Parathyroid adenoma (tissue), 2 donors: ENCODE results near the gene STIM2.

Experiments used
- H2AFZ ChIP-seq: fragments of 300-600 bp; sonication (generic); one replicate; pipeline ENCODE4 v1.7.0; 2017; ENCODE audit warnings: antibody characterized with exemption, mild to moderate bottlenecking
- H3K27ac ChIP-seq: fragments of 300-600 bp; sonication (generic); one replicate; pipeline ENCODE4 v1.7.0; 2017
- H3K27me3 ChIP-seq: fragments of 300-600 bp; sonication (generic); one replicate; pipeline ENCODE4 v1.7.0; 2017; ENCODE audit warnings: low read length; ENCODE audit not compliant: control insufficient read depth, insufficient read depth
- H3K36me3 ChIP-seq: fragments of 300-600 bp; sonication (generic); one replicate; pipeline ENCODE4 v1.7.0; 2017; ENCODE audit warnings: low read length; ENCODE audit not compliant: control insufficient read depth, insufficient read depth
- H3K4me1 ChIP-seq: fragments of 300-600 bp; sonication (generic); one replicate; pipeline ENCODE4 v1.7.0; 2017; ENCODE audit warnings: control low read depth
- H3K4me2 ChIP-seq: fragments of 300-600 bp; sonication (generic); one replicate; pipeline ENCODE4 v1.7.0; 2017; ENCODE audit warnings: low read length
- H3K4me3 ChIP-seq: fragments of 300-600 bp; sonication (generic); one replicate; pipeline ENCODE4 v1.7.0; 2017; ENCODE audit warnings: low read depth, low read length
- H3K79me2 ChIP-seq: fragments of 300-600 bp; sonication (generic); one replicate; pipeline ENCODE4 v1.7.0; 2017; ENCODE audit warnings: control low read depth
- H3K9ac ChIP-seq: fragments of 300-600 bp; sonication (generic); one replicate; pipeline ENCODE4 v1.7.0; 2017; ENCODE audit warnings: mild to moderate bottlenecking
- H3K9me3 ChIP-seq: fragments of 300-600 bp; sonication (generic); one replicate; pipeline ENCODE4 v1.7.0; 2017; ENCODE audit warnings: low read length; ENCODE audit not compliant: control insufficient read depth
- CTCF ChIP-seq: fragments of 300-600 bp; sonication (generic); IDR thresholded peaks from one replicate; pipeline ENCODE4 v1.7.0; 2017; ENCODE audit warnings: antibody characterized with exemption, mild to moderate bottlenecking
- donor health status: primary hyperparathyroidism.

The STIM2 gene

GRCh38 chr4:26943391-26943790 lies 82.8 kb downstream of the STIM2 start:
- Histone ChIP-seq H3K36me3 (no peaks in the 10 kb centered on the region), H3K27ac (no peak overlapping the region), H3K9me3 (no peaks in the 10 kb centered on the region), H3K27me3 (no peaks in the 10 kb centered on the region), H3K4me3 (no peak overlapping the region), H3K4me2 (no peak overlapping the region), H3K79me2 (no peaks in the 10 kb centered on the region), H3K9ac (no peak overlapping the region), H3K4me1 (no peaks in the 10 kb centered on the region), H2AFZ (no peak overlapping the region)
- no peak for TF ChIP-seq CTCF

GRCh38 chr4:26945794-26946193 lies 85.2 kb downstream of the STIM2 start:
- no peak for TF ChIP-seq CTCF
- no peak overlapping the region for H3K27ac ChIP-seq
- no peak overlapping the region for H3K4me3 ChIP-seq
- H3K4me1 ChIP-seq, result no peaks in the 10 kb centered on the region
- H3K9ac ChIP-seq, result no peak overlapping the region
- no peaks in the 10 kb centered on the region for H3K27me3 ChIP-seq
- H3K4me2 ChIP-seq, result no peak overlapping the region
- no peak overlapping the region for H2AFZ ChIP-seq
- no peaks in the 10 kb centered on the region for H3K9me3 ChIP-seq
- H3K36me3 ChIP-seq, result no peaks in the 10 kb centered on the region
- H3K79me2 ChIP-seq, result no peaks in the 10 kb centered on the region

GRCh38 chr4:26947318-26947717 lies 86.7 kb downstream of the STIM2 start:
- Histone ChIP-seq H3K27ac (no peak overlapping the region), H3K4me3 (no peak overlapping the region), H3K27me3 (no peaks in the 10 kb centered on the region), H3K36me3 (no peaks in the 10 kb centered on the region), H3K9me3 (no peaks in the 10 kb centered on the region), H3K4me1 (no peaks in the 10 kb centered on the region), H3K79me2 (no peaks in the 10 kb centered on the region), H2AFZ (no peak overlapping the region), H3K4me2 (no peak overlapping the region), H3K9ac (no peak overlapping the region)
- TF ChIP-seq CTCF, result no peak

GRCh38 chr4:26950446-26950845 lies 89.8 kb downstream of the STIM2 start:
- H3K36me3 ChIP-seq, result no peaks in the 10 kb centered on the region
- H3K4me3 ChIP-seq, result no peak overlapping the region
- H3K9me3 ChIP-seq, result no peaks in the 10 kb centered on the region
- H3K9ac ChIP-seq, result no peak overlapping the region
- no peak overlapping the region for H3K27ac ChIP-seq
- H3K79me2 ChIP-seq, result no peaks in the 10 kb centered on the region
- H3K4me2 ChIP-seq, result no peak overlapping the region
- TF ChIP-seq CTCF, result no peak
- H2AFZ ChIP-seq, result no peak overlapping the region
- H3K27me3 ChIP-seq, result no peaks in the 10 kb centered on the region
- no peaks in the 10 kb centered on the region for H3K4me1 ChIP-seq

- H3K4me3 ChIP-seq, result no peak overlapping the region
- H3K4me1 ChIP-seq, result no peaks in the 10 kb centered on the region
- no peak overlapping the region for H3K9ac ChIP-seq
- no peaks in the 10 kb centered on the region for H3K36me3 ChIP-seq
- TF ChIP-seq CTCF, result no peak
- no peaks in the 10 kb centered on the region for H3K9me3 ChIP-seq
- no peak overlapping the region for H2AFZ ChIP-seq
- no peaks in the 10 kb centered on the region for H3K79me2 ChIP-seq
- no peak overlapping the region for H3K4me2 ChIP-seq
- no peaks in the 10 kb centered on the region for H3K27me3 ChIP-seq
- H3K27ac ChIP-seq, result no peak overlapping the region
Observed at GRCh38 chr4:26952891-26953290, 92.2 kb downstream of the STIM2 start.
